ENCODE results near the gene PIK3CD.
A peak's percentile ranks its signal among the peaks of the same experiment; 100 is the strongest.

PIK3CD gene

GRCh38 chr1:9651565-9652378 is at the start of gene PIK3CD:
PIK3CD (plus strand) TSS chr1:9651731; CDS start chr1:9710456, 58,725 bp downstream.
- H3K36me3 Mint-ChIP-seq, result no peaks in the 10 kb centered on the region
- peak within 1 kb of the TSS; percentile 99 for H3K27ac Mint-ChIP-seq
- peaks cover 66% of the 10 kb centered on the region for H3K4me1 Mint-ChIP-seq (ENCODE audit: low read depth)
- H3K9me3 Mint-ChIP-seq (ENCODE audit: low read depth), result no peaks in the 10 kb centered on the region
- no peaks in the 10 kb centered on the region for H3K27me3 Mint-ChIP-seq
- H3K4me3 Mint-ChIP-seq, result peak within 1 kb of the TSS; percentile 99

GRCh38 chr1:9601942-9602793 is 49.4 kb upstream of the PIK3CD start:
- Mint-ChIP-seq H3K27ac (no peak overlapping the region), H3K4me3 (no peak overlapping the region), H3K9me3 (ENCODE audit: low read depth) (no peaks in the 10 kb centered on the region), H3K4me1 (ENCODE audit: low read depth) (no peaks in the 10 kb centered on the region), H3K36me3 (no peaks in the 10 kb centered on the region), H3K27me3 (no peaks in the 10 kb centered on the region)

DNA sequence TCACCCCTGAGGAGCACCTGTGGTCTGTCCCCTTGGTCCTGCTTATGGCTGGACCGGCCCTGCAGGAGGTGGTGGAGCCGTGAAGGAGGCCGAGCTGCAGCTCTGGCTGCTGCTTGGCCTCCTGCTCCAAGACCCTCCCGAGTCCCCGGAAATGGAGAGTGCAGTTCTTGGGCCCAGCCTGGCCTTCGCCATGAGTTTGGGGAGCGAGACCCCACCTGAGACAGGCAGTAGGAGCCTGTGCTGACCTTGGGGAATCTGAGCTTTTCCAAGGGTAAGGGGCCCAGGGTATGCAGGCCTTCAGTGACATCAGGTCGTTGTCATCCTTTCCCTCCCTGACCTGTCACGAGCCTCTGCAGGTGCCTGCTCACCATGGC is 48.8 kb upstream of the PIK3CD start:
- Mint-ChIP-seq H3K27ac (no peak overlapping the region), H3K4me1 (ENCODE audit: low read depth) (no peaks in the 10 kb centered on the region), H3K36me3 (no peaks in the 10 kb centered on the region)

DNA sequence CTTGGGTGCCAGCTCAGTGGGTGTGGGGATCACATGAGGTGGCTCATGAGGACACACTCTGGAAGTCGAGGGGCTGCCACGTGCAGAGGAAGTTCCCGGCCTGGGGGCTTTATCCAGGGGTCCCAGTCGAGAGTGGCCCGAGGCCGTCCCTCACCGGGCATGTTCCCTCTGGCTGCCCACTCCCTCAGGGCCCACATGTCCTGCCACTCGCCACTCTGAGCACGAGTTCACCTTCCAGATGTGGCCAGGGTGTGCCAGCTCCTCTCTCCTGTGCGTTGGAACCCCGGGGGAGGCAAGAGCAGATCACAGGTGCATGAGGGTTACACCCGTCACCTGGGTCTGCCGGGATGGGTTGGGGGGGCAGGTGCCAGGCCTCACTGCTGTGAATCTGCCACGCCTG is 48.2 kb upstream of the PIK3CD start:
- Mint-ChIP-seq H3K36me3 (no peaks in the 10 kb centered on the region), H3K4me1 (ENCODE audit: low read depth) (no peaks in the 10 kb centered on the region), H3K27me3 (no peaks in the 10 kb centered on the region), H3K4me3 (no peak overlapping the region), H3K27ac (no peak overlapping the region), H3K9me3 (ENCODE audit: low read depth) (no peaks in the 10 kb centered on the region)

More for the DNA sequence above, 48.8 kb upstream of the PIK3CD start:
- no peak overlapping the region for H3K4me3 Mint-ChIP-seq
- H3K27me3 Mint-ChIP-seq, result no peaks in the 10 kb centered on the region
- H3K9me3 Mint-ChIP-seq (ENCODE audit: low read depth), result no peaks in the 10 kb centered on the region

DNA sequence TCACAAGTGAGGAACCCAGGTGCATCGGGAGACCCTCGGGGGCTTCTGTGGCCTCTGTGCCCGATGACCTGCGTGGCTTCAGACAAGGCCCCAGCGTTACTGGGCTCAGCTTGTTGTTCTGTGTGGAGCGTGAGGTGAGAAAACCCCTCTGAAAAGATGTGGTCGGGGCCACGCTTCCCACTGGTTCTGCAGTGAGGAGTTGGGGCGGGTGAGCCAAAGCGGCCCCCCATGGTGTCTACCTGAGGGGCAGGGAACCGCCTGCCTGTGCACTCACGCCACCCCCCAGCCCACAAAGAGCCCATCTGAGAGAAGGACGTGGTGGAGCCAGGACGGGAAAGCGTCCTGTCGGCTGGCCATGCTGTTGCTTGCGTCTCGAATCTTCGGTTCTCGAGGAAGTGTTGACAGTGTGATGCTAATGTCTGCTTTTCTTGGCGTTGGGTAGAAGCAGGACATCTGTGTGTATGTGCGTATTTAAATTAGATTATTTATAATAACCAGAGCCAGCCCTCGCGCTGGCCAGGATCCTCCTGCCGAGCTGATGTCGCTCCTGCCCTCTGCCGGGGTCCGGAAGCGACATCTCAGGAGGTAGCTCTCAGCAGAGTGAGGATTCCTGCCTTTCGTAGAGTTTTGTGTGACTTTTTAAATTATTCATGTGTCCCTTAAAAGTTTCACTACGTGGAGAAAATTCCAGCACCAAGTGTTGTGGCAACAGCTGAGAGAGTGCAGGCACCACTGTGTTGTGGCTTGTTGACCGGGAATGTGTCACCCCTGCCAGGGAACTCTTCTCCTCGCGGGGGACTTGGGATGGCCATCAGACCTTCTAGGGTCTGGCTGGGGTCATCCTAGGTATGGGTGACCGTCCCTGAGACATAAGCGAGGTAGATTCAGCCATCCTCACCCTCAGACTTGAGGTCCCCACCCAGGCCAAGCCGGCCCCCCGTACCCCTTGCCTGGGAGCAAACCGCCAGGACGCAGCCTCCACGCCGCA is 47.5 kb upstream of the PIK3CD start:
- Mint-ChIP-seq H3K36me3 (no peaks in the 10 kb centered on the region), H3K9me3 (ENCODE audit: low read depth) (no peaks in the 10 kb centered on the region), H3K4me3 (no peak overlapping the region), H3K27ac (no peak overlapping the region), H3K27me3 (no peaks in the 10 kb centered on the region), H3K4me1 (ENCODE audit: low read depth) (no peaks in the 10 kb centered on the region)

GRCh38 chr1:9604836-9605235 is 46.7 kb upstream of the PIK3CD start:
- Mint-ChIP-seq H3K27me3 (no peaks in the 10 kb centered on the region), H3K9me3 (ENCODE audit: low read depth) (no peaks in the 10 kb centered on the region), H3K27ac (no peak overlapping the region), H3K36me3 (no peaks in the 10 kb centered on the region), H3K4me3 (no peak overlapping the region), H3K4me1 (ENCODE audit: low read depth) (no peaks in the 10 kb centered on the region)

DNA sequence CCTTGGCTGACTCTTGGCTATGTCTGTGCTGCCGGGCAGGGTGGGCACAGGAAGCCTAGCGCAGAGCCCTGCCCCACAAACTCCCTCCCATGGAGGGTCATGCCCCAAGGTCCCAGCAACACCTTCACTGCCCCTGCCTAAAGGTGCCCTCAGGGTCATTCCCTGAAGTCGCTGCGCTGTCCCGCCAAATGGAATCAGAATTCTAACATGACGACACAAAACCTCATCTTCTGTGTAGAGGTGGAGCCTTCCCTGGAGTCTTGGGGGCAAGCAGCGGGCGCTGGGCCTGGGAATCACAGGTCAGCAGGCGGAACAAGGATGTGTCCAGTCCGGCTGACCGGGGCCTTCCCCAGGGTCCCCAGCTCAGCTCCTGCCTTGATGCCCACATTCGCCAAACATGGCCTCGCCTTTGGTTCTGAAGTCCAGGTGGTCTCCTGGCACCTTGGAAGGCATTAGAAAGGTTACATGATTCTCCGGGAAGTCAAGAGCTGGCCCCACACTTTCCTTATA is 45.5 kb upstream of the PIK3CD start:
- Mint-ChIP-seq H3K4me3 (no peak overlapping the region), H3K4me1 (ENCODE audit: low read depth) (no peaks in the 10 kb centered on the region), H3K9me3 (ENCODE audit: low read depth) (no peaks in the 10 kb centered on the region), H3K27me3 (no peaks in the 10 kb centered on the region), H3K36me3 (no peaks in the 10 kb centered on the region), H3K27ac (no peak overlapping the region)

DNA sequence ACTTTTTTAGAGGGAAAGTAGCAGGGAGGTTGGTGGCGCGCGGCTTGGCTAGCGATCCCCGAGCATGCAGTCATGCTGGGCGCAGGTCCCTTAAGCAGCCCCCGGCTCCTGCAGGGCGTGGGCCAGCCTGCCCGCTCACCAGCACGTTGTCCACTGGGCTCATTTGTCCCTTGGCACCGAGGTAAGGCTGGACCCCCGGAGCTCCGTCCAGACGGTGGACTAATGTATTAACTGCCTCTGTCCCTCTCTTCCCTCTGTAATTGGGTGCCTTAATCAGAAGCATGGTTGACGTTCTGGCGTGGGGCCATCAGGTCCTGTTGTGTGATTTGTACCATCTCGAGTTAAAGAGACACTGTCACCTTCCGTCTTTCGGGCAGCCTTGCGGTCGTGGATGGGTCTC is 45.1 kb upstream of the PIK3CD start:
- Mint-ChIP-seq H3K27ac (no peak overlapping the region), H3K4me3 (no peak overlapping the region), H3K36me3 (no peaks in the 10 kb centered on the region), H3K9me3 (ENCODE audit: low read depth) (no peaks in the 10 kb centered on the region), H3K4me1 (ENCODE audit: low read depth) (no peaks in the 10 kb centered on the region), H3K27me3 (no peaks in the 10 kb centered on the region)

DNA sequence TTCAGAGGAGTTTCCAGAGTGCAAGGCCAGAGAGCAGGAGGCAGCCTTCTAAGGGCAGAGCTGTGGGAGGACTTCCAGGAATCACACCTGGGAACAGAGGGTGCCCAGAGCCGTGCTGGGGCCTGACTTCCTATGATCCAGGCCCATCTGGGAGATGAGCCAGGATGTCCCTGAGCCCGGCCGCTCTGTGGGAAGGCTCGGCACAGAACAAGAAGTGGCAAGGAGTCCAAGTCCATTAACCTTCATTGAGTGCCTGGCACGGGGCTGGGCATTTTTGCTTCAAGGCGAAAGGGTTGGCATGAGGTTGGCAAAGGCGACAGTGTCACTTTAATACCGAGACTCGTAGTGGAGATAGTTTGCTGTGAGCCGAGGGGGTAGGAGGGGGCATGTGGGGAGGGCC is 44.6 kb upstream of the PIK3CD start:
- no peaks in the 10 kb centered on the region for H3K4me1 Mint-ChIP-seq (ENCODE audit: low read depth)

DNA sequence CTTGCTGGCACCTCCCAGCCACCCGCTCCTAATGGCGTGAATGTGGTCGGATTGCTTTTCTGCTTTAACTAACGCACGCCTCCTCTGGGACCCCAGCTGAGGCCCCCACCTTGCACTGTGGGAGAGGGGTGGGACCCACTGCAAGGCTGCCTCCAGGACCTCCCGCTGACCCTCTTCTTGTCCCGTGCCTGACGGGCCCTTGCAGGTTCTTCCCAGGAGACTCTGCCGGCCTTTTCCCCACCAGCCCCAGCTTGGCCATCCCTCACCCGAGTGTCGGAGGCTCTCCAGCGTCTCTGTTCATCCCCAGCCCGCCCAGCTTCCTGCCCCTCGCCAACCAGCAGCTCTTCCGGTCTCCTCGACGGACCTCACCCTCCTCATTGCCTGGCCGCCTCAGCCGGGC is 44.2 kb upstream of the PIK3CD start:
- Mint-ChIP-seq H3K36me3 (no peaks in the 10 kb centered on the region), H3K9me3 (ENCODE audit: low read depth) (no peaks in the 10 kb centered on the region), H3K27ac (no peak overlapping the region), H3K4me1 (ENCODE audit: low read depth) (no peaks in the 10 kb centered on the region), H3K4me3 (no peak overlapping the region), H3K27me3 (no peaks in the 10 kb centered on the region)

More for the DNA sequence above, 44.6 kb upstream of the PIK3CD start:
- Mint-ChIP-seq H3K9me3 (ENCODE audit: low read depth) (no peaks in the 10 kb centered on the region), H3K27me3 (no peaks in the 10 kb centered on the region), H3K36me3 (no peaks in the 10 kb centered on the region), H3K4me3 (no peak overlapping the region), H3K27ac (no peak overlapping the region)

GRCh38 chr1:9609998-9610397 is 41.5 kb upstream of the PIK3CD start:
- Mint-ChIP-seq H3K36me3 (no peaks in the 10 kb centered on the region), H3K4me1 (ENCODE audit: low read depth) (no peaks in the 10 kb centered on the region)

GRCh38 chr1:9610548-9610947 is 41.0 kb upstream of the PIK3CD start:
- H3K9me3 Mint-ChIP-seq (ENCODE audit: low read depth), result no peaks in the 10 kb centered on the region
- H3K36me3 Mint-ChIP-seq, result no peaks in the 10 kb centered on the region
- H3K4me3 Mint-ChIP-seq, result no peak overlapping the region
- H3K4me1 Mint-ChIP-seq (ENCODE audit: low read depth), result no peaks in the 10 kb centered on the region
- H3K27ac Mint-ChIP-seq, result no peak overlapping the region
- no peaks in the 10 kb centered on the region for H3K27me3 Mint-ChIP-seq

More at GRCh38 chr1:9609998-9610397, 41.5 kb upstream of the PIK3CD start:
- no peak overlapping the region for H3K4me3 Mint-ChIP-seq
- H3K9me3 Mint-ChIP-seq (ENCODE audit: low read depth), result no peaks in the 10 kb centered on the region
- H3K27ac Mint-ChIP-seq, result no peak overlapping the region
- no peaks in the 10 kb centered on the region for H3K27me3 Mint-ChIP-seq

- H3K9me3 Mint-ChIP-seq (ENCODE audit: low read depth), result no peaks in the 10 kb centered on the region
- no peak overlapping the region for H3K4me3 Mint-ChIP-seq
- H3K4me1 Mint-ChIP-seq (ENCODE audit: low read depth), result no peaks in the 10 kb centered on the region
- H3K27ac Mint-ChIP-seq, result no peak overlapping the region
- H3K27me3 Mint-ChIP-seq, result no peaks in the 10 kb centered on the region
- no peaks in the 10 kb centered on the region for H3K36me3 Mint-ChIP-seq
Measured at GRCh38 chr1:9611716-9612115, 39.8 kb upstream of the PIK3CD start.

GRCh38 chr1:9612162-9612845 is 39.2 kb upstream of the PIK3CD start:
- no peaks in the 10 kb centered on the region for H3K36me3 Mint-ChIP-seq
- H3K4me1 Mint-ChIP-seq (ENCODE audit: low read depth), result no peaks in the 10 kb centered on the region
- H3K4me3 Mint-ChIP-seq, result no peak overlapping the region

More at GRCh38 chr1:9612162-9612845, 39.2 kb upstream of the PIK3CD start:
- no peak overlapping the region for H3K27ac Mint-ChIP-seq
- no peaks in the 10 kb centered on the region for H3K9me3 Mint-ChIP-seq (ENCODE audit: low read depth)
- H3K27me3 Mint-ChIP-seq, result no peaks in the 10 kb centered on the region

Data from activated naive CD8-positive, alpha-beta T cell (primary cell).